Upper lobe of right lung (tissue), 1 donor: ENCODE data around the gene DLGAP3. TPM values are rescaled to one million over a fixed set of nuclear protein-coding genes. Genes with fewer than 3 reads are reported as not detected.

Experiments used
- ATAC-seq: fragments of 200-7000 bp; cut with Tn5 transposase; one replicate; pipeline ENCODE4 v1.9.1; 2020; ENCODE audit warnings: mild to moderate bottlenecking, moderate library complexity
- DNase-seq: peaks from one replicate; pipeline ENCODE4 v3.0.0-alpha.2; 2020
- H3K27ac ChIP-seq: fragments of 200-600 bp; one replicate; pipeline ENCODE4 v1.8.0; 2022
- H3K27me3 ChIP-seq: fragments of 200-600 bp; one replicate; pipeline ENCODE4 v1.8.0; 2022; ENCODE audit warnings: mild to moderate bottlenecking
- H3K36me3 ChIP-seq: fragments of 200-600 bp; one replicate; pipeline ENCODE4 v1.8.0; 2022
- H3K4me1 ChIP-seq: fragments of 200-600 bp; one replicate; pipeline ENCODE4 v1.8.0; 2022
- H3K4me3 ChIP-seq: fragments of 200-600 bp; one replicate; pipeline ENCODE4 v1.8.0; 2022; ENCODE audit warnings: mild to moderate bottlenecking
- H3K9me3 ChIP-seq: fragments of 200-600 bp; one replicate; pipeline ENCODE4 v1.8.0; 2022
- CTCF ChIP-seq: fragments of 200-600 bp; IDR thresholded peaks from one replicate; pipeline ENCODE4 v1.8.0; 2022; ENCODE audit warnings: antibody characterized with exemption
- intact Hi-C: fragments of 100-400 bp; cut with DNase I; formaldehyde crosslinking; loops from one replicate; pipeline ENCODE4 v1.11.0; 2022
- total RNA-seq: library from RNA; stranded (reverse); fragmentation: NEBNext Ultra II Directional; extraction: Animal tissue kit (Norgen Biotek cat#: 25700); gene quantifications from one replicate; pipeline ENCODE4 v1.2.1, GENCODE V29; 2021
- donor health status: DM: no; HTN: yes; CAD: no; lungs with severe emphysema.

Gene DLGAP3
- total RNA-seq, 1 donor from 2014 or later: 0.35 TPM

GRCh38 chr1:34843392-34844251, 85.8 kb downstream of the DLGAP3 start:
- ATAC-seq (no peak), DNase-seq (no peak)
- peak overlapping the region; percentile 6 for H3K27ac ChIP-seq
- TF ChIP-seq CTCF: no peak
- intact Hi-C loops: no loop called here
- no peak overlapping the region for H3K4me3 ChIP-seq
- peaks cover 4% of the 10 kb centered on the region for H3K36me3 ChIP-seq
- H3K27me3 ChIP-seq: no peaks in the 10 kb centered on the region
- no peaks in the 10 kb centered on the region for H3K9me3 ChIP-seq
- peaks cover 17% of the 10 kb centered on the region for H3K4me1 ChIP-seq

- intact Hi-C loops: no loop called here
- ATAC-seq: peak; percentile 22
- no peak overlapping the region for H3K4me3 ChIP-seq
- H3K36me3 ChIP-seq: peaks cover 4% of the 10 kb centered on the region
- H3K27me3 ChIP-seq: no peaks in the 10 kb centered on the region
- TF ChIP-seq CTCF: no peak
- DNase-seq: no peak
- no peaks in the 10 kb centered on the region for H3K9me3 ChIP-seq
- H3K27ac ChIP-seq: peak overlapping the region; percentile 6
- peaks cover 17% of the 10 kb centered on the region for H3K4me1 ChIP-seq
Measured at GRCh38 chr1:34842952-34843371, 86.5 kb downstream of the DLGAP3 start.

- no peak for ATAC-seq
- no peaks in the 10 kb centered on the region for H3K36me3 ChIP-seq
- no peaks in the 10 kb centered on the region for H3K9me3 ChIP-seq
- H3K27ac ChIP-seq: no peak overlapping the region
- no peak for DNase-seq
- H3K4me3 ChIP-seq: no peak overlapping the region
- no peak for TF ChIP-seq CTCF
- H3K27me3 ChIP-seq: no peaks in the 10 kb centered on the region
- intact Hi-C loops: no loop called here
- H3K4me1 ChIP-seq: peaks cover 17% of the 10 kb centered on the region
Measured at GRCh38 chr1:34842073-34842472, 87.4 kb downstream of the DLGAP3 start.

GRCh38 chr1:34840426-34840825, 89.0 kb downstream of the DLGAP3 start:
- H3K4me3 ChIP-seq: no peak overlapping the region
- H3K27me3 ChIP-seq: no peaks in the 10 kb centered on the region
- no peak for ATAC-seq
- no peaks in the 10 kb centered on the region for H3K36me3 ChIP-seq
- H3K9me3 ChIP-seq: no peaks in the 10 kb centered on the region
- no peak overlapping the region for H3K27ac ChIP-seq
- DNase-seq: no peak
- no peak for TF ChIP-seq CTCF
- intact Hi-C loops: no loop called here
- H3K4me1 ChIP-seq: peaks cover 14% of the 10 kb centered on the region

- no peak for TF ChIP-seq CTCF
- Histone ChIP-seq H3K27me3 (no peaks in the 10 kb centered on the region), H3K4me3 (no peak overlapping the region), H3K27ac (no peak overlapping the region), H3K9me3 (no peaks in the 10 kb centered on the region), H3K36me3 (no peaks in the 10 kb centered on the region), H3K4me1 (peaks cover 8% of the 10 kb centered on the region)
- intact Hi-C loops: no loop called here
- DNase-seq: no peak
- ATAC-seq: no peak
Measured at GRCh38 chr1:34839526-34840305, 89.7 kb downstream of the DLGAP3 start.
